Breast epithelium (tissue), 3 donors: Measurements from ENCODE around the gene NAV1.

Source experiments
- CTCF ChIP-seq, 3 donors: fragments of 450-650 bp; IDR thresholded peaks; one replicate each; pipeline ENCODE4 v1.5.1; 2016 to 2017; ENCODE audit warnings: antibody characterized with exemption in 3 of 3, mild to moderate bottlenecking in 3 of 3, moderate library complexity in 3 of 3
- POLR2AphosphoS5 ChIP-seq, 3 donors: sonication (generic); formaldehyde crosslinking; IDR thresholded peaks; one replicate each; pipeline ENCODE4 v1.6.1; 2017; ENCODE audit warnings: antibody characterized with exemption in 3 of 3

GRCh38 chr1:201513498-201514243 is 25.3 kb upstream of the NAV1 start:
- no peak for TF ChIP-seq CTCF (IDR thresholded peaks at IDR 0.05)
- no peak for TF ChIP-seq POLR2AphosphoS5 (IDR thresholded peaks at IDR 0.05)
